Measurements from ENCODE around the gene LRRC15.
A peak's percentile ranks its signal among the peaks of the same experiment; 100 is the strongest.

LRRC15 gene

DNA sequence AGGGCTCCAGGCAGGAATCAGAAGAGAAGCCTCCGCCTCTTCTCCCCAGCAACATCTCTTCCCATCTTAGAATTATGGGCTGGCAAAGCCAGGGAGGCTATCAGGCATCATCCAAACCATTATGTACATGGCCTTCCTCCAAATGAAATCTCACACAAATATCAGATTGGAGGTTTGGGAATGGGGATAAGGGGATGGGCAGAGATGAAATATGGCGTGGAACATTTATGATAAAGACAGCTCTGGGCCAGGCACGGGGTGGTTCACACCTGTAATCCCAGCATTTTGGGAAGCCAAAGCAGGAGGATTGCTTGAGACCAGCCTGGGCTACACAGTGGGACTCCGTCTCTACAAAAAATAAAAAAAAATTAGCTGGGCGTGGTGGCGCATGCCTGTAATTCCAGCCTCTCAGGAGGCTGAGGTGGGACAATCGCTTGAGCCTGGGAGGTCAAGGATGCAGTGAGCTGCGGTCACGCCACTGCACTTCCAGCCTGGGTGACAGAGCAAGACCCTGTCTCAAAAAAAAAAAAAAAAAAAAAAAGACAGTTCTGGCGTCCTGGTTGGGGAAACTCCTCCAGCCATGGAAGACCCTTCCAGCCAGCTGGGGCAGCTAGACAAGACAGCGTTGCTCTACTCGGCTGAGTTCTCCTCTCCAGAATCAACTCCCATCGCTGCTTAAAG, 55.0 kb downstream of the LRRC15 start:
- no peak for DNase-seq

DNA sequence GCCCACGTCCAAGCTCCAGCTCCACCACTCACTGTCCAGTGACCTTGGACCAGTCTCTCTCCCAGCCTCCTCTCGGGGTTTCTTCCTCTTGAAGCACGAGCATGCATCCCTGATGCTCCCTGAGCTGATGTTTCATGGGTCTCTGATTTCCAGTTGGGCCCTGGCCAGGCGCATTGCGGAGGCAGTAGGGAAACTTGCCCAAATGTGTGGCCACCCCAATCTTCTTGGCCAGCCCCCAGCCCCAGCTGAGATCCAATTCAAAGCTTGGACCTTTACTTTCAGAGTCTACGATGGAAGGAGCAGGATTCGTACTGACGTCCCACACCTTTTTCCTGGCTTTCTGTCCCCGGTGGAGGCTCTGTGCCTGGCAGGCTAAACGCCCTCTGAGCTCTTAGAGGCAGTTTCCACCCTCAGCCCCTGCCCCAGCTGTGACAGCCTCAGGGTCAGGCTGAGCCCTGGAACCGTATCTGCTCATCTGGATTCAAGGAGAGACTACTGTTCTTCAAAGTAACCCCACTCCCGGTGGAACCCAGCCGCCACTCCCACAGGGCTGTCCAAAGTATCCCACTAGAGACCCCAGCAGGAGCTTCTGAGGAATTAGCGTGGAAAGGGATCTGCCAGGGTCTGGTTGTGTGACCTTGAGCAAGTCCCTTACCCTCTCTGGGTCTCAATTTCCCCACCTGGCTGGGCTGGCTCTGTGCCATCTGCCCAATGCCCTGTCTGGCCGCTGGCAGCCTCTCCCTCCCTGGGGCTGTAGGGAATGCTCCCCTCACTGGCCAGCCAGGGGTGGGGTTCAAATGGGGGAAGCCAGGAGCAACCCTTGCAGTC, 55.8 kb downstream of the LRRC15 start:
- DNase-seq, result no peak

DNA sequence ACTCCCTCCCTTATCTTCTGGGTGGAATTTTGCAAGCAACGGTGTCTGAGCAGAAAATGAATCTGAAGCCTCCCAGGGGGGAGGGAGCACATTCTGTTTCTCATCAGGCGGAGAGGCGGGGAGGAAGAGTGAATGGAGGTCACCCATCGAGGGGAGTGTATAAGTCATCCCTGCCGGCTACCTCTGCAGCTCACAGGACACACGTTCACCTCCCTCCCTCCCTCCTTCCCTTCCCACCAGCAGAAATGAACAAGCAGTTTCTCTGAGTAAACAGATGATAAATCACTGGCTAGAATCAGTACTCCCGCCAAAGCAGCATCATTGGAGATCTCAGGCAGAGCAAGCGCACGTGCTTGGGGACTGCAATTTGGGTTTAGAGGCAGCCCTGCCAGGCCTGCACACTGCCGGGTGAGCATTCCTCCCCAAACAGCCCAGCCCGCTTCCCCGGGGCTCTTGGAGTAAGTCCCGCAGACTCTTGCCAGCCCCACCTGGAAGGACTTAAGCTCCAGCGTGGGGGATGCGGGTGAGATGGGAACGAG, 56.7 kb downstream of the LRRC15 start:
- DNase-seq, result no peak

- no peak for DNase-seq
Measured at GRCh38 chr3:194312186-194312742, 57.3 kb downstream of the LRRC15 start.

GRCh38 chr3:194311000-194311399, 58.5 kb downstream of the LRRC15 start:
- DNase-seq, result no peak

GRCh38 chr3:194310060-194310835, 59.3 kb downstream of the LRRC15 start:
- no peak for DNase-seq

DNA sequence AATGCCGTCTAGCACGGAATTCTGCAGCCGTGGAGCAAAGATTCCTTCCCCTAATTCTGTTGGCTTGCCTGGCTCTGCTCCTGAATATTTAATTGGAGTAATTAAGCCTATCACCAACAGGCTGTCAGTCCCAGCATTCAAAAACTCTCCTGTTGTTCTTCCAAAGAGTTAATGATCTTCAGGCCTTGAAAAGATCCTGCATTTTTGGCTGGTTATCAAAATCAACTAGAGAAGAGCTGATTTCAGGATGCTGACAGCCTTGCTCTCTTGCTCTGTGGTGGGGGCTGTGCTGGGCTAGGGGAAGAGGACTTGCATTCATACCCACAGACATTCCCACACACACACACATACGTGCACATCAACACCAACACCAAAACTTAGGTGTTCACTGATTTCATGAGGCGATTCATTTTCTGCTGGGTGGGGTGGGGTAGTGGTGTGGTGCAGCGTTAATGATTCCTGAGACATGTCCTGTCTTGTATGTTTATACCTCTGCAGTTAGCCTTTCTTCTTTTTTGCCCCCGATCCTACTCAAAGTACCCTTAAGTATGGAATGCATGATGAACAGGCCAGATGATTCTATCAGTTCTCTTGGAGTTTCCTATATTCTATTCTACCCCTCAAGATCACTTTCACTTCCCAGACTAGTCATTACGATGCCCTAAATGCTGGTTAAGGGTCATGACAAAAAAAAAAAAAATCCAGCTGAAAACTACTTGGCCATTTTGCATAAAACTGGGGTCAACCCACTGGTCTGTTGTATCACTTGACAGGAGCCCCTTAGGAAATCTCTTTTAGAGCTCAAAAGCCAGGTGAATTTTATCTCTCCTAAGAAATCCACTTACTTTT, 60.7 kb downstream of the LRRC15 start:
- no peak for DNase-seq

DNA sequence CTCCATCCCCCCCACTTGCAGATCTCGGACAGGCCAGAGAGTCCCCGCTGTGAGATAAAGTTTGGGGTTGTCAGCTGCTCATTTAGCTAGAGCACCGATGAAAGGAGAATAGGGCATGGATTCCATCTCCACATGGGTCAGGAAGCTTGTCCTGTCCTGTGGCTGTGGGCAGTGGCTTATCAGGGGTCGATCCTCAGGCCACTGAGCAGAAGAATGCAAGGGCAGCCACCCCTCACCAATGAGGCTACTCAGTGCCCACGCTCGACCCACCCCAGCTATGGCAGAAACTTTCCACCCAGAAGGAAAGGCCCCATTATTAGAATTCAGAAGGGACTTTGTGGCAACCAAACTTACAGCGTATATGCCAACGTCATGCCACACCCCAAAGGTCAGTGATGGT, 61.7 kb downstream of the LRRC15 start:
- DNase-seq, result no peak

DNA sequence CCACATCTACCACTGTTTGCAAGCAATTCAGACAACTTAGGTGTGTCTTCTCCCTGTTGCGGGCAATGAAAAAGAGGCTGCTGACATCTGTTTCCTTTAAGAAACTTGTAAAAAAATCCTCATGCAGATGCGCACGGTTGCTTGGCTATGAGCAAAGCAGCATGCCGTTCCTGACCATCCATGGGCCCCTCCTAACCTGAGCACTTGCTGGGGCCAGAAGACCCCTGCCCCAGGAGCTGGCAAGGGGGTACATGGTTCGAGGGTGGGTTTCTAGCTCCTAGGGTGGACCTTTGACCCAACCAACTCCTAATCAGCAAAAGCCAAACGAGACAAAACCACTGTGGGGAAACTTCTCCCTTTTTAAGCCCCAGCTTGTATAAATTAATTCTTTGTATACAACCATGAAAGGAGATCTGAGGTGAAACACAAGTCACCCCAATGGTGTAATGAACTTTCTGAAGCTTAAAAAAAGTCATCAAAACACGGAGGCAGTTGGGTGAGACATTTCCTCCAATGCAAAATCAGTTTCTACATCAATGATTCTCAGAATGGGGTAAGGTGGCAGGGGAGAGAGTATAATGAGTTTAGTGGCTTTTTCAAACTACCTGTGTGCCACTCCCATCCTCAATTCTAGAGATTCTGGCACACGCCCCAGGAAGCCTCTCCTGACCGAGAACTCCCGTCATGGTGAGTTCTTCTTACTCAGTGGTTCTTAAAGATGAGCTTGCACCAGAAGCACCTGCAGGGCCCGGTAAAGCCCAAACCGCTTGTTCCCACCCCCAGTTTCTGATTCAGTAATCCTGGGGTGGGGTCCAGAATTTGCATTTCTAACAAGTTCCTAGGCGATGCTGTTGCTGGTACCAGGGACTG, 62.5 kb downstream of the LRRC15 start:
- no peak for DNase-seq

DNA sequence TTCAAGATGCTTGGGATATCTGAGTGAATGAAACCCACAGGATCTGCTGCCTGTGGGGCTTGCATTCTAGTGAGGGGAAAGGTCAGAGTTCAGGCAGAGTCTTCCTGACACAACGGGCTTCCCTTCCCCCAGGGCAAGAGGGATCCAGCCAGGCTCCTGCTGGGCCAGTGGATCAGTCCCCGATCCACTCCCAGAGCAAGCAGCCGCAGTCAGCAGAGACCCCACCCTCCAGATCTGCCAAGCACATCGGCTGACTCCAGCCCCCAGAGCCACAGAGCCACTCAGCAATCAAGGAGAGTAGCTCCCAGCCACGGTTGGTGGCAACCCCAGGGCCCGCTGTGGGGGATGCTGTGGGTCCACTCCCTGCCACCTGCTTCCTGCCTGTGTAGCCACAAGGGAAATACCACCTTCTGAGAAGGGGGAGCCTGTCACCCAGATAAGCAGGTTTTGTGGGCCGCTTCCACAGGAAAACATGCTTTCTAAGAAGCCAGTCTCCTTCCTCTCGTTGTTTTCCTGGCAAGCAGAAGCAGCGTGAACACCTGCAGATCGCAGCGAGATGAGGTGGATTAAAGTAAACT, 63.3 kb downstream of the LRRC15 start:
- peak; percentile 22 for DNase-seq

GRCh38 chr3:194305356-194306108, 64.0 kb downstream of the LRRC15 start:
- DNase-seq, result no peak

Data from stimulated activated CD4-positive, alpha-beta T cell treated with anti-CD3 and anti-CD28 coated beads, Interleukin-4, amount 100 ng/mL, for 1 hour (primary cell).